Activated T-cell treated with anti-CD3 and anti-CD28 coated beads for 48 hours (primary cell): Measurements from ENCODE around the gene PRKACA.

ENCODE experiments used
- DNase-seq: peaks from one replicate; pipeline ENCODE4 v3.0.0-alpha.2; 2020; ENCODE audit warnings: low read depth

Gene PRKACA

GRCh38 chr19:14117668-14118164 lies at the start of gene PRKACA:
TSS of gene PRKACA (minus strand) at chr19:14117762. CDS start at chr19:14117547, 215 bp downstream.
- peak; percentile 99 for DNase-seq

DNA sequence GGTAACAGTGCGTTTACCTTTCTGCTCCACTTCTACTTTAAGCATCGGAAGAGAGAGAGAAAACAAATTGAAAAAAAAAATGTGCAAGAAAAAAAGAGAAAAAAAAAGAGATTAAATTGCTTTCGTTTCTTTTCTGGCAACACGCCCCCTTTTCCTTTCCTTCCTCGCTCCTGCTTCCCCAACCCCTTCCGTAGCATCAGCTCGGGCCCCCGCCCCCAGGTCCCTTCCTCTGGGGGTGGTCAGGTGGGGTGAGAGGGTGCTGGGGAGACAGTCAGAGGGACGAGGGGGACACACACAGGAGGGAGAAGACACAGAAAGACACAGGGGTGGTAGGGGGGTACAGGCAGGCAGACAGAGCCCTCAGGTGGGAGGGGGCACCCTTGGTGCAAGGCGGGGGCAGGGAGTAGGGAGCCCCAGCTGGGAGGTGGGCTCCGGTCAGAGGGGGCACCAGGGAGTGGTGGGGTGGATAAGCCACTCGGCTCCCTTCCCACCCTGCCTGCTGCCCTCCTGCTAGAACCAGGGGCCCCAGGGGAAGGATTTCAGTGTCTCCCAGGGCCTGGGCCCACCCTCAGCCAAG lies 49.5 kb upstream of the PRKACA start:
- DNase-seq: no peak

DNA sequence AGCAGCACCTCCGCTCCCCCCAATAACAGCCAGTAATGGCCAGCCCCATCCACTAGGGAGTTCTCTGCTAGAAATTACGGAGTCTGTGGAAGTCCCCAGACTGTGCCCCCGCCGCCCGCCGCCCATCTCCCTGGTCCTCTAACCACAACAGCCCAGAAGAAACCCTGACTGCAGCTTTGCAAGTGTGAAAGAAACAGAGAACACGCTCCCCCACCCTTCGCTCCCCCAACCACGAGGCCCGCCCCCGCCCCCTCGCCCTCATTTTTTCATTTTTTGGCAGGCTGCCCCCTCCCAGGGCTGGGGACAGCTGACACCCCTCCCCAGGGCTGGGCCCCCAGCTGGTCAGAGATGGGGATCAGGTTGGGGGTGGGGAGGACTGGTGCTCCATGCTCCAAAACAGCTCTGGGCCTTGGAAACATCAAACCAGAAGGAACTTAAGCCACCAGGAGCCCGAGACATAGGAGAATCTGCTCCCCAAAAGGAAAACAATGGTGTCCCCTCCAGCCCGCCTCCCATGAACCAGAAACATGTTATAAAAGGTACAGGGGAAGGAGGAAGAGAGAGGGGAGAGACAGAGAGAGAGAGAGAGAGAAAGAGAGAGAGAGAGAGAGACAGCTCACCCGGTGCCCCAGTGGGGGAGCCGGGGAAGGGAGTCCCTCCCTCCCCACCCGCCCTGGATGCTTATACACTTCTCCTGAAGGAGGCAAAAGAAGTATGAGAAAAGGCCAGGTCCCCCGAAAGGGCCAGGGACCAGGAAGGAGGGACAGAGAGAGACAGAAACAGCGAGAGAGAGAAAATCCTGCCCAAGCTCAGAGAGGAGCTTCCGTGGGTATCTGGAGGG lies 48.6 kb upstream of the PRKACA start:
- DNase-seq: no peak

DNA sequence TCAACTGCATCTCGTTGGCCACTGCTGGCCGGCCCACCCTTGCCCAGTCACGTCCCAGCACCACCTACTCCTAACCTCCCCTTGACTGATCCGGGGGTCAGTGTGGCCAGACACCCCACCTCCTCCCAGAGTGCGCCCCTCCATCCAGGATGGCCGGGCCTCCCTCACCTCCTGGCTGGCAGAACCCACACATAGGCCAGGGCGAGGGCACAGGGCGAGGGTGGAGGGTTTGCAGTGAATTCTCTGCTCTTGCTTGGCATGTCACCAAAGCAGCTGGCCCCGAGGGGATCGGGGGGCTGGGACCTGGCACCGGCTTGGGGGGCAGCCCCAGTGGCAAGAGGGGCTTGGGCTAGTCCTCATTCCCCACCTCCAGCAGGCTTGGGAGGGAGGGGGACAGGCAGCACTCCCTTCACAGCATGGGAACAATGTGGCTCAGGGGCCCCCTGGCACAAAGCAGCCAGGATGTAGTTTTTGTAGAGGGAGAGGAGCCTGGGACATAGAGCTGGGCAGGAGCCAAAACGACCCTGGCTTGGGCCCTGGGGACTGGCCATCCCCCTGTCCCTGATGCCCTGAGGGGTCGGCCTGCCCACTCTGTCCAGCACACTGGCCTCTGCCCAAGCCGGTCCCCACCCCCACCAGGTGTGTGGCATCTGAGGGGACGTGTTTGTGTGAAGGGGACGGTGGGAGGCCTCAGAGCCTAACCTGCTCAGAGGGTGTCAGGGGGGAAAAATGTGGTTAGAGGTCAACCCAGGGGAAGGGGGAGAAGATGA lies 47.3 kb upstream of the PRKACA start:
- no peak for DNase-seq

DNA sequence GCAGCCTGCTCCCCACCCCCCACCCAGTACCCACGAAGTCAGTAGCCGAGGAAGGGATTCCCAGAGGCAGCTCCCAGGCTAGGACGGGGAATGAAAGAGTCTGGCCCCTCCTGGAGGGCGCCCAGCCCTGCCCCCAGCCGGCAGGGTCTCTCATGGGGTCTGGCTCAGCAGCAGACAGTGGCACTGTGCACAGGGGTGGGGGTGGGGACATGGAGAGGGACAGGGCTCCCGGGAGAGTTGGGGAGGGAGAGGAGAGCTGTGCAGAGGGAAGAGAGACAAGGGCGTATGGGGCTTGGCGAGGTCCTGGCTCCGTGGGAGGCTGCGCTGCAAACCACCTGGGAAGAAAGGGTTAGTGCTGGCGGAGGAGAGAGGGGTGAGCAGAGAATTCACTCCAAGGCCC lies 46.5 kb upstream of the PRKACA start:
- DNase-seq: no peak

DNA sequence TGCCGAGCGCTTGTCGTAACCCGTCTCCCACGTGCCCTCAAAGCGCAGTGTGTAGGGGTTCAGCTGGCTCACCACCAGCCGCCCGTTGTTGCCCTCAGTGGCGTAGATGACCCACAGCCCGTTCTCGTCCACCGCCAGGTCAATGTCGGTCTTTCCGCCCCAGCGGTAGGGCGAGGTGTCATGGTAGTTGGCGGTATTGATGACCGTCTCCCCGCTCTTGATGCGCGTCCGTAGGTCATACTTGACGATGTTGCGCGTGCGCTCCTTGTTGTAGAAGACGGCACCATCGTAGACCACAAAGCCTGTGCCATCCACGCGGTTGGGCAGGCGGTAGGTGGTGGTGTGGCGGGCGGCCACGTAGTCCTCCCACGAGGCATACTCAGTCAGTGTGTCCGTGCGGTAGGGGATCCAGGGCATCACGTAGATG lies 45.3 kb upstream of the PRKACA start:
- DNase-seq: no peak

- DNase-seq: no peak
Measured at GRCh38 chr19:14161305-14161704, 43.7 kb upstream of the PRKACA start.

- DNase-seq: no peak
Measured at GRCh38 chr19:14160017-14160703, 42.6 kb upstream of the PRKACA start.

- DNase-seq: no peak
Measured at GRCh38 chr19:14159059-14159458, 41.5 kb upstream of the PRKACA start.

GRCh38 chr19:14158276-14159023 lies 40.9 kb upstream of the PRKACA start:
- no peak for DNase-seq

- no peak for DNase-seq
Measured at GRCh38 chr19:14156971-14157717, 39.6 kb upstream of the PRKACA start.

DNA sequence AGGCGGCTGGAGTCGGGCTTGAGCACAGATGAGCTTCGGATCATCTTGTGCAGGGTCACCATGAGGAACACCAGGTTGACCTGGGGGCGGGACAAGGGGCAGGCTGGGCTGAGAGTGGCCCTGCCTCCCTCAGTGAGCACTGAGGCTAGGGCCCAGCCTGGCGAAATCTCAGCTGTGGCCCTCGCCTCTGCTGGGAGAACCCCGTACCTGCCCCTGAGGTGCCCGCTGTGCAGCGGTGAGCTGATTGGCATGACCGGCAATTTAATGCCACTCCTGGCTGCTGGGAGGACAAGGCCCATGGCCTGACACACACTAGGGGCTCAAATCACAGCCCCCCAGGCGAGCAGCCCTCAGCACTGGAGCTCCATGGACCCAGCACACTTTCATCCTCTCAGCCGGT lies 38.6 kb upstream of the PRKACA start:
- no peak for DNase-seq

- DNase-seq: no peak
Measured at GRCh38 chr19:14155371-14155770, 37.8 kb upstream of the PRKACA start.

DNA sequence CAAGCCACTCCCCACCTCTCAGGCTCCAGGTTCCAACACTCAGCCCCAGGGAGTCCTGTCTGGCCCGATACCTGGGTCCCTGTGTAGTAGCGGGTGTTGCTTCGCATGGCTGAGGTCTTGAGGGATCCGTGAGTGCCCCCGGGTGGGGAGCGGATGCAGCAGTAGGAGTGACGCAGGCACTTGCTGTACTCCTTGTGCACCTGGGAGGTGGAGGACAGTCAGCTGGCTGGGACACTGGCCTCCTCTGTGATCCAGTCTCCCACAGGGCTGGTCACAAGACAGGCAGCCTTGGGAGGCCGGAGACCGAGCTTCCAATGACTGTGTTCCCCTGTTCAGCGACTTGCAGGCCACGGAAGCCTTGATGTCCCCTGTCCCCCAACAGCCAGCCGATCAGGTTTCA lies 35.2 kb upstream of the PRKACA start:
- no peak for DNase-seq

DNA sequence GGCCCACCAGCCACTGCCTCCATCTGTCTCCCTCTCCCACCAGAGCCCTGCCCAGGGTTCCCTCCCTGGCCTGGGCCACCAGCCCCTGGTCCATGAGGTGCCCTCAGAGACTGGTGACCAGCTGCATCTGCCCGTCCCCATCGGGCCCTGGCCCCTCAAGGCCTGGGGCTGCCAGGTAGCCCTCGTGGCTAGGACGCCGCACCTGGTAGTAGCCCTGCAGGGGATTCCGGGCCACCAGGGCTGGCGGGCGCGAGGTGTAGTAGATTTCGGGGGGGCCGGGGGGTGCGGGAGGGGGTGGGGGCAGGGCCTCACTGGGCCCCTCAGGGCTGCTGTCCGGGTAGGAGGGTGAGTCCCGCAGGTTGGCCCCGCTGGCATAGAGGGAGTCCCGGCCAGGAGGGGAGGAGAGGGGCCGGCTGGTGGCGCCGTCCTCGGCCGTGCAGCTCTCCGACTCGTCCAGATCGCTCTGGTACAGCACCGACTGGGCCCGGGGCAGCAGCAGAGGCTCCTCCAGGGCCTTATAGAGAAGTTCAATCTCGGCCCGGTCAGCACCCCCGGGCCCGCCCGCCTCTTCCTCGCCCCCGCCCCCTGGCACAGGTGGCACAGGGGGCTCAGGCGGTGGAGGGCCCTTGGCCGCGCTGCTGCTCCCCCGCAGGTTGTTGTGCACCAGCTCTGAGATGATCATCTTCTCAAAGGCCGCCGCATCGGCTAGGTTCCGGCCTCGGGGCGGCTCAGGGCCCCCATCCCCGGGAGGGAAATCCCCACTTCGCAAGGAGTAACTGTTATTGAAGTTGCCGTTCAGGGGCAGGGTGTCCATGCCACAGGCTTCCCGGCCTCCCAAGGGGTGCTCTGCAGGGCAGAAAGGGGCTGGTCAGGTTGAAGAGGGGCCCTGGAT lies 33.5 kb upstream of the PRKACA start:
- DNase-seq: no peak

- no peak for DNase-seq
Measured at GRCh38 chr19:14150041-14150769, 32.6 kb upstream of the PRKACA start.

GRCh38 chr19:14149509-14149994 lies 32.0 kb upstream of the PRKACA start:
- DNase-seq: peak; percentile 25

DNA sequence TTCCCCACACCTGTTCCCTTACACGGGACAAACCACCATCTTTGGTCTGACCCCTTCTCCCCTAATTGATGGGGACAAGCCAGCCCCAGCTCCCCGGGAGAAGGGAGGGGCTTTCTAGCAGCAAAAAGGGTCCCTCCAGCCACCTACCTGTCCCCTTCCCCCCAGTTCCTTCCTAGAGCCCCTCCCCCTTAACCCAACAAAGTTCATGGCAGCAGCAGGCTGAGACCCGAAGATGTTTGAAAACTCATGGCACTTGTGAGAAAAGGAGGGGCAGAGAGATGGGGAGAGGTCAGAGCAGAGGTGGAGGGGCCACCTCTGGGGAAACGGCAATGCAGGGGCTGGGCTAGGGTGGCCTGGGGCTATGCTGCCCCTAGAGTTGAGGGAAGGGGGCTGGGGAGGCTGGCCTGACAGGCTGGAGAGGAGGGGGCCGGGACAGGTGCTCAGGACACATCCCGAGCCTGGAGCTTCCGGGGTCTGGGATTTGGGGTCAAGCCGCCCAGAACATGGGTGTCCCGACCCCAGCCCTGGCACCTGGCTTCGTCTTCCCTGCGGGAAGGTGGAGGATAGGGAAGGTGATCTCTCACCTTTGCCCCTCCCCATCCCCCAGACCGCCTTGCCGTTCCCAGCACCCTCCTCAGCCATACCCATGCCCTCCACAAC lies 31.3 kb upstream of the PRKACA start:
- DNase-seq: no peak
